Measurements from ENCODE around the gene METAP1D.

The METAP1D gene

DNA sequence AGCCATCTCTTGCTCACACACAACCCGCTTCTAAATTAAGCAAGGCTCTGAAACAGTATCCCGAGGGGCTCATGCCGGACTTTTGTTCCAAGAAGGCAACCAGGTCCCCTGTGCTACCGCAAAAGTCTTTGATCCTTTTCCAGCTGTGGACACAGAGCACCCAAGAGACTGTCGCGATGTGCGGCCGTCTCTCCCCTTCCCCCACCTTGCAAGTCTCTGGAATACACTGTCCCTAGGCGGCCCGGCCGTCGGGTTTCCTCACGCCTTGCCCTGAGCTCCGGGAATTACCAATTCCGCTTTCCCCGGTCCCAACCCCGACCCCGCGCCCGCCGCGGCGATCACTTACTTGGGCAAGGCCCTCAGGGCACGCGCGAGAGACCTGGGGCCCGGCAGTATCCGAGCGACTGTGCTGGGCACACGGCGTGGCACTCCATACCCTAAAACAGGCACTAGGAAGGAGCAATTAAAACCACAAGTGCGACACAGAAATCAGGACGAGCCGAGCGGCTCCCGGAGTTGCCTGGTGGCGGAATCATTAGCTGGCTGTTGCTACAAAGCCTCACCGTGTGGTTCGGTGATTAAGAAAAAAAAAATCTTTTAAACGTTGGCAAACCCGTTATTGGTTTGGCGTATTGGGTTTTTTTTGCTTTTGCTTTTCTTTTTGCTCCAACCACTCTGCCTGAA is 83.3 kb downstream of the METAP1D start:
- DNase-seq (ENCODE audit: low read depth, low spot score): no peak
- TF ChIP-seq, protein P1, sequence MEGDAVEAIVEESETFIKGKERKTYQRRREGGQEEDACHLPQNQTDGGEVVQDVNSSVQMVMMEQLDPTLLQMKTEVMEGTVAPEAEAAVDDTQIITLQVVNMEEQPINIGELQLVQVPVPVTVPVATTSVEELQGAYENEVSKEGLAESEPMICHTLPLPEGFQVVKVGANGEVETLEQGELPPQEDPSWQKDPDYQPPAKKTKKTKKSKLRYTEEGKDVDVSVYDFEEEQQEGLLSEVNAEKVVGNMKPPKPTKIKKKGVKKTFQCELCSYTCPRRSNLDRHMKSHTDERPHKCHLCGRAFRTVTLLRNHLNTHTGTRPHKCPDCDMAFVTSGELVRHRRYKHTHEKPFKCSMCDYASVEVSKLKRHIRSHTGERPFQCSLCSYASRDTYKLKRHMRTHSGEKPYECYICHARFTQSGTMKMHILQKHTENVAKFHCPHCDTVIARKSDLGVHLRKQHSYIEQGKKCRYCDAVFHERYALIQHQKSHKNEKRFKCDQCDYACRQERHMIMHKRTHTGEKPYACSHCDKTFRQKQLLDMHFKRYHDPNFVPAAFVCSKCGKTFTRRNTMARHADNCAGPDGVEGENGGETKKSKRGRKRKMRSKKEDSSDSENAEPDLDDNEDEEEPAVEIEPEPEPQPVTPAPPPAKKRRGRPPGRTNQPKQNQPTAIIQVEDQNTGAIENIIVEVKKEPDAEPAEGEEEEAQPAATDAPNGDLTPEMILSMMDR (IDR thresholded peaks at IDR 0.05; ENCODE audit: low read depth, low read length): no peak
- H3K4me3 ChIP-seq (ENCODE audit: low read depth, low read length): no peak overlapping the region
- in situ Hi-C loops (cut with HindIII; ENCODE audit: low sequenced_read_pairs): no loop called here

DNA sequence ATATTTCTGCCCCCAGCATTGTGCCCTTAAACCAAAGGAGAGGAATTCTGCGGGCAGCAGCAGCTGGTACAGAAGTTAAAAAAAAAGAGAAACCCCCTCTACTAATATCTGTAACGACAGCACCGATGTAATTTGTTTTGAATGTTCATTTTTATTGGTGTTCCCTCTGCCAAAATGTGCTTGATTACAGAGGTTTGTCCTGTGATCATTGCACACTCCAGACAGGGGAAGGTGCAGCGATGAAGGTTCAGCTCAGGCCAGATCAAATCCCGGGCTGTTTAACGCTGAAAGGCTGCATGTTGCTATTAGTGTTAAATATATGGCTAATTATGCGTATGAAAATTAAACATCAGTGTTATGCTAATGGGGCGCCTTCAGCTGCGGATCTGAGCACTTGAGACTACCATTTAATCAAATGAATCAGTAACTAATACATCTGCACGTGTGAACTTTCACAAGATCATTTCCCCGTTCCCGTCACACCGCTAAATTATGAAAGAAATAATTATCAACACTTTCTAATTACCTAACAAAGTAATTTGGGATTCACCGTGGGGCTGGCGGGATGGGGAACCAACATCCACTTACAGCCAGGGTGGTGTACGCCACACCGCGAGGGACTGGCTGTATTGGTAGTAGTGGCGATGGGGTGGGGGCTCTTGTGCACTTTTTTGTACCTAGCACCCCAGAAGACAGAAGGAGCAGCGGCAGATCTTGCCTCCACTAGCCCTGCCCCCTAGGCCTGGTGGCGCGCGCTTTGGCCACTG is 84.1 kb downstream of the METAP1D start:
- no peak for DNase-seq (ENCODE audit: low read depth, low spot score)
- TF ChIP-seq, protein P1 (IDR thresholded peaks at IDR 0.05; ENCODE audit: low read depth, low read length): no peak
- in situ Hi-C loops (cut with HindIII; ENCODE audit: low sequenced_read_pairs): no loop called here
- no peak overlapping the region for H3K4me3 ChIP-seq (ENCODE audit: low read depth, low read length)

DNA sequence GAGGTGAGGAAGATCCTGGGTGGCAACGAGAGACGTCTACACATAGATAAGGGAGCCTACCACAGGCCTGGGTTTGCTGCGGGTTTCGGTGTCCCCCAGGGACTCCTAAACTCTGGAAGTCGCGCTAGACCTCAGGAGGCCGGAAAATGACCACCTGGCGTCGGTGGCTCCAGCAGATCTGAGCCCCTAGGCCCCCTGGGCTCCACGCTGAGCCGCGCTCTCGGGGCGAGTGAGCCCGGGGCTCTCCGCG is 84.6 kb downstream of the METAP1D start:
- no peak for DNase-seq (ENCODE audit: low read depth, low spot score)
- TF ChIP-seq, protein P1 (IDR thresholded peaks at IDR 0.05; ENCODE audit: low read depth, low read length): no peak
- no peak overlapping the region for H3K4me3 ChIP-seq (ENCODE audit: low read depth, low read length)
- in situ Hi-C loops (cut with HindIII; ENCODE audit: low sequenced_read_pairs): no loop called here

DNA sequence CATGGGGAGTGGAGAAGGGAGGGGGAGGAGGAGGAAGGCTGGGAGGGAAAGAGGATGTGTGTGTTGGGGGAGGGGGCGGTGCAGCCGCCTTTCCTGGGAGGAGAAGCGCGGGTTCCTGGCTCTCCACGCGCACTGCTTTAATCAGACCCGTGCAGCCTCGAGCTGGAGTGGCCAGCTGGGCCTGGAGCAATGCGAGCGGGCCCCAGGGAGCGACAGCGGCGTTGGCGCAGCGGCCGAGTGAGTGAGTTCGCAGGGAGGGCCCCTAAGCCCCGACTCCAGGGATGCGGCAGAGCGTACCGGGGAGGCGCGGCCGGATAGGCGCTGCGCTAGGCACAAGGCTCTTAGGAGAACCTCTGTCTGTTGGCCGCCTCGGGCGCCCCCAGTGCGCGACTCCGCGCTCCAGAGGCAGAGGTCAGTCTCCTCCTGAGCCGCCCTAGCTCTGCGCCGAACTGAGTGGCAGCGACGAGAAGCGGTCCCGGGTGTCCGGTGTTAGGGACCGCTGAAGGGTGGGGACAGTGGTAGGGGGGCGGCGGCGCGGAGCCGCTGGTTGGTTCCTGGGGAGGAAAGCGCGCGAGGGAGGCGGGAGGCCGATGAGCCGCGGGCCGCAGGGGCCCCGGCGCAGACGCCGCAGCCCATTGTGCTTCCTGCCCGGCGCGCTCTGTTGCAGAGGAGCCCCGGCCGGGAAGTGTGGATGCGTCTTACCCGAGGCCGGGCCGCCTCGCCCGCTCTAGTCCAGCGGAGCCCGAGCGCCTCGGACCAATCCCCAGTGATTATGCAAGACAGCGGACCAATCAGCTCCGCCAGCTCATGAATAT is 85.1 kb downstream of the METAP1D start:
- peak; percentile 93 for DNase-seq (ENCODE audit: low read depth, low spot score)
- peak overlapping the region; percentile 41 for H3K4me3 ChIP-seq (ENCODE audit: low read depth, low read length)
- TF ChIP-seq, protein P1 (IDR thresholded peaks at IDR 0.05; ENCODE audit: low read depth, low read length): no peak
- in situ Hi-C loops (cut with HindIII; ENCODE audit: low sequenced_read_pairs): no loop called here

DNA sequence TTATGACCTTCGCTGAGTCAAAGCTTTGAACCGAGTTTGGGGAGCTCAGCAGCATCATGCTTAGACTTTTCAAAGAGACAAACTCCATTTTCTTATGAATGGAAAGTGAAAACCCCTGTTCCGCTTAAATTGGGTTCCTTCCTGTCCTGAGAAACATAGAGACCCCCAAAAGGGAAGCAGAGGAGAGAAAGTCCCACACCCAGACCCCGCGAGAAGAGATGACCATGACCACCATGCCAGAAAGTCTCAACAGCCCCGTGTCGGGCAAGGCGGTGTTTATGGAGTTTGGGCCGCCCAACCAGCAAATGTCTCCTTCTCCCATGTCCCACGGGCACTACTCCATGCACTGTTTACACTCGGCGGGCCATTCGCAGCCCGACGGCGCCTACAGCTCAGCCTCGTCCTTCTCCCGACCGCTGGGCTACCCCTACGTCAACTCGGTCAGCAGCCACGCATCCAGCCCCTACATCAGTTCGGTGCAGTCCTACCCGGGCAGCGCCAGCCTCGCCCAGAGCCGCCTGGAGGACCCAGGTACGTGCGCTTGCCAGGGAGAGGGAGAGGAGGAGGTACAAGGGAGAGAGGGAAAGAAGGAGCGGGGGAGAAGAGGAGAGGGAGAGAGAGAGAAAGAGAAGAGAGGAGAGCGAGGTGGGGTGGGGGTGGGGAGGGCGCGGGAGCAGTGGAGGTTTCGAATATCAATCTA is 85.9 kb downstream of the METAP1D start, which contains the start of gene DLX1:
DLX1 (plus strand) TSS at position 48 of the 700 bp plus-strand sequence; CDS start at position 219, 171 bp downstream.
- DNase-seq (ENCODE audit: low read depth, low spot score): no peak
- in situ Hi-C loops (cut with HindIII; ENCODE audit: low sequenced_read_pairs): no loop called here
- TF ChIP-seq, protein P1 (IDR thresholded peaks at IDR 0.05; ENCODE audit: low read depth, low read length): no peak
- peak within 1 kb of the TSS; percentile 41 for H3K4me3 ChIP-seq (ENCODE audit: low read depth, low read length)

All from astrocyte of the spinal cord (primary cell).